WI38 (cell line): ENCODE data around the gene XIST.

Source experiments
- H3K4me3 ChIP-seq: 2 replicates; pipeline ENCODE4 v1.5.1; 2011; ENCODE audit warnings: low read depth, mild to moderate bottlenecking, control low read depth, low read length
- TF ChIP-seq, protein P1 (sequence below): IDR thresholded peaks from 2 replicates; pipeline ENCODE4 v1.5.1; 2012; ENCODE audit warnings: low read depth, mild to moderate bottlenecking, control low read depth, low read length

XIST gene

DNA sequence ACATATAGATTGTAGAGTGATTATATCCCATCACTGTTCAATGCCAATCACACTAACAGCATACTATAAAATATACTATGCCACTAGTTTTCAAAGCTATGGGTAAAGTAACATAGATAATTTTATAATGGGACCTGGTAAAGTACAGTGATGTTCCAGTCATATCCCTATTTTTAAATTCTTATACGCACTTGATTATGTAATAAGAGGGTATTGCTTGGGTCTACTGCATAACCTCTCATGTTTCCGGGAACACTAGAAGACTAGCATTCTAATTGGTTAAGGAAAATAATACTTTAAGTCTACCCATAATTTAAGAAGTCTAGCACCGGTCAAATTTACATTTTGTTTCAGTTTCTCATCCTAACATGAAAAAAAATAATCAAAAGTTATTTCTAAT lies 14.4 kb downstream of the XIST start:
- TF ChIP-seq, protein P1, sequence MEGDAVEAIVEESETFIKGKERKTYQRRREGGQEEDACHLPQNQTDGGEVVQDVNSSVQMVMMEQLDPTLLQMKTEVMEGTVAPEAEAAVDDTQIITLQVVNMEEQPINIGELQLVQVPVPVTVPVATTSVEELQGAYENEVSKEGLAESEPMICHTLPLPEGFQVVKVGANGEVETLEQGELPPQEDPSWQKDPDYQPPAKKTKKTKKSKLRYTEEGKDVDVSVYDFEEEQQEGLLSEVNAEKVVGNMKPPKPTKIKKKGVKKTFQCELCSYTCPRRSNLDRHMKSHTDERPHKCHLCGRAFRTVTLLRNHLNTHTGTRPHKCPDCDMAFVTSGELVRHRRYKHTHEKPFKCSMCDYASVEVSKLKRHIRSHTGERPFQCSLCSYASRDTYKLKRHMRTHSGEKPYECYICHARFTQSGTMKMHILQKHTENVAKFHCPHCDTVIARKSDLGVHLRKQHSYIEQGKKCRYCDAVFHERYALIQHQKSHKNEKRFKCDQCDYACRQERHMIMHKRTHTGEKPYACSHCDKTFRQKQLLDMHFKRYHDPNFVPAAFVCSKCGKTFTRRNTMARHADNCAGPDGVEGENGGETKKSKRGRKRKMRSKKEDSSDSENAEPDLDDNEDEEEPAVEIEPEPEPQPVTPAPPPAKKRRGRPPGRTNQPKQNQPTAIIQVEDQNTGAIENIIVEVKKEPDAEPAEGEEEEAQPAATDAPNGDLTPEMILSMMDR, result no peak
- no peak overlapping the region for H3K4me3 ChIP-seq

DNA sequence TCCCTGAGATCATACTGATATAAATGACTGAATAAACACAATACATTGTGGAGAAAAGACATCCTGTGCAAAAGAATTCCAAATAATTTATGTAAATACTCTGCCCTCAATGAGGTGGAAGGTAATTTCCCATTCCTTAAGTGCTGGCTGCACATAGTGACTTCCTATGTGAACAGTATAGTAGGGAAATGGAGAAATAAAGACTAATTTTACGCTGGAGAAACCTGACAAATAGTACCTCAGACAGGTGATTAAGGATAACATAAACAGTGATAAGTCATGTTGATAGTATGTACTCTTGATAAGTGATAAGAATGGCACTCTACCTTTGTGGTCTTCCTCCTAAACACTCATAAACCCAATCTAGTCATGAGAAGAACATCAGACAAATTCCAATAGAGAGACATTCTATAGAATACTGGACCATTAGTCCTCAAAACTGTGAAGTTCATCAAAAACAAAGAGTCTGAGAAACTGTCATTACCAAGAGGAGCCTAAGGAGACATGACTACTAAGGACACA lies 15.5 kb downstream of the XIST start:
- TF ChIP-seq, protein P1, result no peak
- H3K4me3 ChIP-seq, result no peak overlapping the region

DNA sequence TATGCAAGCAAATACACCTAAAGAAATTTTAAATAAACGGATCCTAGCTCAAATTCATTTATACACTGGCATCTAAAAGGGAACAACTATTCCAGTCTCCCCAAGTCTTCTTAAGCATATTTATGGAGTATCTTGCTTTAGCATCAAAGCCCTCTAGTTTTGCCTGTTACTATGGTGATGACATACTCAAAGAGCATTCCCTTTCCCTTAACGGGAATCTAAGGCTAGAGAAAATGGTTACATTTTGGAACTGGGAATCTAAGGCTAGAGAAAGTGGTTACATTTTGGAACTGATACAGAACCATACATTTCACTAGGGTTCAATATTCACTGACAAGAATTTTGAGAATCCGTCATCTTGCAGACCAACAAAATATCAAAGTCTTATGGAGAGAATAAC lies 18.3 kb downstream of the XIST start:
- TF ChIP-seq, protein P1, result no peak
- H3K4me3 ChIP-seq, result no peak overlapping the region

DNA sequence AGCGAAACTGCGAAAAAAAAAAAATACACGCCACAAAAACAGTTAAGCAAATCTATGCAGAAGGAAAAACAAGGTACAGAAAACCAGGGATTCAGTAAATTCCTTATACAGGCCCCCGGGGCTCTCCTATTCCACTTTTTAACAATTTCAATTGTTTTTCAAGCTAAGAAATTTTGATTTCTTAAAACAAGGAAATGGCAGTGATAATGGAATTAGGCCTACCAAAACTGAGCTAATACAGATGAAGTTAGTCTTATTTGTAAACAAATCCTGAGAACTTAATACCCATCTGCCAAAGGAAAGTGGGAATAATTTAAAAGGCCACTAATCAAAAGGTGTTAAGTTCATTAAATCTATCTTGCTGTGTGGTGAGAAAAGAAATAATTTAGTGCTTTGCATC lies 20.2 kb downstream of the XIST start:
- TF ChIP-seq, protein P1, result no peak
- H3K4me3 ChIP-seq, result no peak overlapping the region

DNA sequence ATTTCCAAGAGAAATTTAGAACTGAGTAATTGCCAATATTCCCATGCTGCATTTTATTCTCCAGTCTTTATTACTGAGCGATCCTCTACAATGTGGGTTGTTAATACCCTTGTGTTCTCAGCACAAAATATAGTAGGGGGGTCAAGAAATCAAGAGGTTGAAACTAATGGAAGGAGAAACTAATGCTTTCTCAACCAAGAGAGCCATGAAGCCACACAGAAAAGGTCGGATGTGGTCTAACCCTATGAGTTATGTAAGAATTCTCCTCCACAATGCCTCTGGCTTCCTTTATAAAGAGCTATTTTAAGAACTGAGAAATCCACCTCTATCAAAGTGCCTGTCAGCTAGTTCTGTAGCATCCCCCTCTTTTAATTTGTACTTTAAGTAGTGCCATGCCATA lies 21.0 kb downstream of the XIST start:
- TF ChIP-seq, protein P1, result no peak
- H3K4me3 ChIP-seq, result no peak overlapping the region

DNA sequence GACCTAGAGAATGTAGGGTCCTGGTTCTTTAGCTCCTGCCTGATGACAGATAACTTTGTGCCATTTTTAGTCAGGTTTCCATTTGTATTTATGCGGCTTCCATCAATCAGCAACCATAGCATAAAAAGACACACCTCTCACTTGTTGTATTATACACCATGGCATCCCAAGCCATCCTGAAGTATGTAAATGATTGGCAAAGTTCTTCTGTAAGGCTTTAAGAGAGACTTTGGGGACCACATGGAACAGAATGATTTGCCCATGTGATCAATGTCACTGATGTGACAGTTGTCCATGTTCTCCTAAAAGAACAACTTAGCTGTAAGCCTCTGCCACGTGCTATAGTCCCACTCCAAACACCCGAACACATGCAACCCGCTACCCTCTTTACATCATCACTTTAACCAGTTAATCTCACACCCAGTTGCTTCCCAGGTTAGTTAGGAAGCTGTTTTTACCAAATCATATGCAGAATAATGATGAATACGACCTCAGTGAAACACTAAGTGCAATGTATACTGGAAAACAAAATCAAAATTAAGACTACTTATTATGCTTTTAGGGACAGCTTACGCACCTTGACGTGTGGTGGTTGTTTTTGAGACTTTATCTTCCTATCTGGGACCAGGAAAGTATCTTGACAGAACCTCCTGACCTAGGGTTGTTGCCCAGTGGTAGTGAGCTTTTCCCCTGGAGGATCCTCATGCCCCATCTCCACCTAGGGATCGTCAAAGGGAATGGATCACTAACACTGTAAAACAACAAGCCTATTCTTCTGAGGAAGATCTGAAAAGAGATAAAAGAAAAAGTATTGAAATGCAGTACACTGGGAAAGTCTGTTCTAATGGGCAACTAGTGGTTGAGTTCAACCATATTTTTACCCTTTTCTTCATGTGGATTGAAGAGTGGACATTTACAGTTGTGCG lies 21.8 kb downstream of the XIST start:
- no peak overlapping the region for H3K4me3 ChIP-seq
- TF ChIP-seq, protein P1, result no peak

DNA sequence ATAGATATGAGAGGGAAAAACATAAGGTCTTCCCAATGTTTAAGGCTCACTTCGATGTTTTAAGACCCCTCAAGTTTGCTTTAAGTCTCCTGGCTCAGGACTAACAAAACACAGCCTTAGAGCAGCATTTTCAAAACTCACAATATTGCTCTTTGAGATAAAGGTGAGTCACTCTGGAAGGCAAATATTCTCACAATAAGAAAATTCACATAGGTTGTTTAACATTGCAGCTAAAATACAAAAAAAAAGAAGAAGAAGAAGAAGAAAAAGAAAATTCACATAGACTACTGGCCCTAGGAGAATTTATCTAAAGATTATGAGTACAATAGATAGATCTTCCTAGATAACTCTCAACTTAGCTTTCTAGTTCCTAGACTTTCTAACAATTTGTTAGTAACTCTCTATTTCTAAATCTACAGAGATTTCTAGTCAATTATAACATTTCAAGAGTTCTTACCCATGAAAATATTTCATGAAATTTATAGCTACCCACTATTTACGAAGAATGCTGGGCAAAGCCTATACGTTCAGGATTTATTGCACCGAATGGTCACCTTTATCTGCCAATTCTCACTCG lies 22.5 kb downstream of the XIST start:
- TF ChIP-seq, protein P1, result no peak
- no peak overlapping the region for H3K4me3 ChIP-seq
